ENCODE results near the gene MAGEB4. TPM values are rescaled to one million over a fixed set of nuclear protein-coding genes. Genes with fewer than 3 reads are reported as not detected.

Gene MAGEB4
- total RNA-seq, 1 donor from 2014 or later, result not detected

DNA sequence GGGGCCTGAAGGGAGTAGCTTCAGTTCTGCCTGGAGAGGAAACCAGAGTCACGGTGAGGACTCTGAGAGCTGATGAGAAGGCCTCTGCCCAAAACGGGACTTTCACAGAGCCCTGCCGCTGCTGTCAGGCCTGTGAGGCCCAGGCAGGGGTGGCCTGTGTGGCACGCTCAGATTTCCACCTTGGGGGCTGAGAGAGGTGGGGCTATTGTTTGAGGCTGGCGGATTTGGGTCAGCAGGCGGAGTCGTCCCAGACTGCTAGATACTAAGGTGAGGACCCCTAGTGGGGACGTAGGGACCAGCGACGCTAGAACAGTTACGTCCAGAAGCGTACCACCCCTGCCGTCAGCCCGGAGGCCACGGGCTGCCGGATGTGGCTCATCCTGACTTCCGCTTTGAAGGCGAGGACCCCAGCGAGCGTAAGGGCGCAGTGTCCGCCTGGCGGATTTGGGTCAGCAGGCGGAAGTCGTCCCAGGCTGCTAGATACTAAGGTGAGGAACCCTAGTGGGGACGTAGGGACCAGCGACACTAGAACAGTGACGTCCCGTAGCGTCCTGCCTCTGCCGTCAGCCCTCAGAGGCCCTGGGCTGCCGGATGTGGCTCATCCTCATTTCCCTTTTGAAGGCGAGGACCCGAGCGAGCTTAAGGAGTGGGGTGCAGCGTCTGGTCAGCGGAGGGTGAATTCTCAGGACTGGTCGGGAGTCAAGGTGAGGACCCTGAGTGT, 5.1 kb downstream of the MAGEB4 start, which contains the start of gene MAGEB1:
TSS of gene MAGEB1 (plus strand) at position 378 of the 721 bp plus-strand sequence. CDS start 3,348 bp downstream, outside the sequence.
- intact Hi-C loops (cut with DNase I), result no loop called here
- ATAC-seq (no peak), DNase-seq (no peak)
- Histone ChIP-seq H3K4me3 (no peak within 1 kb of the TSS), H3K27me3 (no peaks in the 10 kb centered on the region), H3K9me3 (no peaks in the 10 kb centered on the region), H3K36me3 (no peaks in the 10 kb centered on the region), H3K27ac (no peak within 1 kb of the TSS), H3K4me1 (no peaks in the 10 kb centered on the region)
- TF ChIP-seq CTCF (IDR thresholded peaks at IDR 0.05), result no peak

DNA sequence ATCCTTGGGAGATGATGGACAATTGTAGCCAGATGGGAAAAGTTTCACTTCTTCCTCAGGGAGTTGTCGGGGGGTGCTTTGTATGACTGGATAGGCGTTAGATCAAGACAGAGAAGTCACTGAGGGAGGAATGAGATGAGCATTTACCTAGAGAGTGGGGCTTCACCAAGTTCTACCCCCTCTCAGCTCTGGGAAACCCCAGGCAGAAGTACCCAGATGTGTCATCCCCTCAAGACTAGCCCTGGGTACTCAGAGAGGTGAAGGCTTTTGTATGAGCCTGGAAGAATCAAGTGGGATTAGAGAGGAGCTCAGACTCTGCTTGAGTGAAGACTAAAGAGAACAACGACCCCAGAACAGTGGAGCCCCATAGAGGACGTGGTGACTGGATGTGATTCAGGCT, 7.1 kb downstream of the MAGEB4 start:
- H3K27ac ChIP-seq, result no peak overlapping the region
- no peaks in the 10 kb centered on the region for H3K4me1 ChIP-seq
- no peaks in the 10 kb centered on the region for H3K36me3 ChIP-seq
- TF ChIP-seq CTCF (IDR thresholded peaks at IDR 0.05), result no peak
- ATAC-seq, result no peak
- no peaks in the 10 kb centered on the region for H3K9me3 ChIP-seq
- H3K4me3 ChIP-seq, result no peak overlapping the region
- intact Hi-C loops (cut with DNase I), result no loop called here
- no peaks in the 10 kb centered on the region for H3K27me3 ChIP-seq
- no peak for DNase-seq

DNA sequence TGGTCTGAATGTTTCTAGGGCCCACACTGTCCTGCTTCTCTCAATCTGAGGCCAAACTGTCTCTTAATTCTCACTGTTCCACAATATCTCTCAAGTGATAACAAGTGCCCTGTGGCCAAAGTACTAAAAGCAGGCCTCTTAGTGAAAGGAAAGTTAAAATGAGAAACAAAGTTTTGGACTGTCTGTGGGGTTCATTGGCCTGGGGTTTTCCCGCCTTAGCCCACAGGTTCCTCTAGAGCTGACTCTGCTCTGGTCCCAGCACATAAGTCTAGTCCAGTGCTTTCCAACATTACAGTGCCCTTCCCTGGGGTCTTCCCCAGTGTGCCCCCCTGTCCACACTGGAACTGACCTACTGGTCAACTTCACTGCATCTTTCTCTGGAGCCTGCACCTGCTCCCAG, 11.5 kb downstream of the MAGEB4 start:
- Histone ChIP-seq H3K4me3 (no peak overlapping the region), H3K4me1 (no peaks in the 10 kb centered on the region), H3K36me3 (no peaks in the 10 kb centered on the region), H3K9me3 (no peaks in the 10 kb centered on the region), H3K27me3 (no peaks in the 10 kb centered on the region), H3K27ac (no peak overlapping the region)
- DNase-seq, result no peak
- no peak for TF ChIP-seq CTCF (IDR thresholded peaks at IDR 0.05)
- intact Hi-C loops (cut with DNase I), result no loop called here
- ATAC-seq, result no peak

DNA sequence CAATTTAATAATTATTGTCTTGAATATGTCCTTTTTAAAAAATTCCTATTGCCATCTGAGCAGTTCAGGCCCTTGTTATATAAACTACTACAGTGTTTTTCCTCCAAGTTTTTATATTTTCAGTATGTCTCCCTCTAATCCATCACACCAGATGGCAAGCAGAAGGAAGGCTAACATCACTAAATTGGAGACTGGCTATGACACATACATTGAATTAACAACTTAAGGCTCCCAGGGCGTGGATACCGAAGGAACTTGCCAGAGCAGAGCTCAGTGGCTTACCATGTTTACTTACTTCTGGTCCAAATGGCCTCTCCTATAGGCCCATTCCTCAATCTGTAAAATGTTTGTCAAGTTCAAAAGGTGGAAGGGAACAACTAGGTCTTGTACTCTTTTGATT, 18.1 kb downstream of the MAGEB4 start:
- Histone ChIP-seq H3K4me1 (no peaks in the 10 kb centered on the region), H3K27ac (no peak overlapping the region), H3K4me3 (no peak overlapping the region), H3K9me3 (no peaks in the 10 kb centered on the region), H3K27me3 (no peaks in the 10 kb centered on the region), H3K36me3 (no peaks in the 10 kb centered on the region)
- no peak for TF ChIP-seq CTCF (IDR thresholded peaks at IDR 0.05)
- intact Hi-C loops (cut with DNase I), result no loop called here
- ATAC-seq, result no peak
- no peak for DNase-seq

DNA sequence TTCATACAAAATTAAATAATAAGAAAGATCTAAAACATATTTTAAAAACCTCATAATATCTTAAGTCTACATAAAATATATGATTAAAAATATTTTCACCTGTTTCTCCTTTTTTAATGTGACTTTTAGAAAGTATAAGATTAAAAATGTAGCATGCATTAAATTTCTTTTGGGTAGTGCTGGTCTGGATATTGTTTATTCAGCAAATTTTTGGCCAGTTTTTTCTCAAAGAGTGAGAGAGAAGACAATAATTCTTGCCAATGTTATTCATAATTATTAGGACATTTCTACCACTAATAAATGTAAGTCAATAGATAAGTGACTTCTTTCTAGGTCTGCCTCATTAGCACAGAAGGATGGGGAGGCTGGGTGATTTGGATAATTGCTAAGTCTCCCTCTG, 19.2 kb downstream of the MAGEB4 start:
- no peak for TF ChIP-seq CTCF (IDR thresholded peaks at IDR 0.05)
- Histone ChIP-seq H3K4me3 (no peak overlapping the region), H3K9me3 (no peaks in the 10 kb centered on the region), H3K36me3 (no peaks in the 10 kb centered on the region), H3K27me3 (no peaks in the 10 kb centered on the region), H3K27ac (no peak overlapping the region), H3K4me1 (no peaks in the 10 kb centered on the region)
- no peak for ATAC-seq
- intact Hi-C loops (cut with DNase I), result no loop called here
- no peak for DNase-seq

DNA sequence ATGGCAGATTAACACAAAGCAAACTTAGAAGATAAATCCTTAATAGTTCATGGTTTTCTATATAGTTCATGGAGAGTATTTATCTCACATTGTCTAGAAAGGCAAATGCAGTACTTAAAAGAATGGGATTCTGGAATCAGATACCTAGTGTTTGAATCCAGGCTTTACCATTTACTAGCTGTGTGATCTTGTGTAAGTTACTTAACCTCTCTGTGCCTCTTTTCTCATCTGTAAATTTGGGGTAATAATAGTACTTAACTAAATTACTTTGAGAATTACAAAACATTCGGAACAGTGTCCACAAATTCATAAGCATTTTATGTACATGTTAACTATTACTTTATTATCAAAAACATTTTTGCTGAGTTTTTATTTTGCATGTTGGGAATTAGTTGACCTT, 21.0 kb downstream of the MAGEB4 start:
- DNase-seq, result no peak
- H3K4me1 ChIP-seq, result no peaks in the 10 kb centered on the region
- no peak for TF ChIP-seq CTCF (IDR thresholded peaks at IDR 0.05)
- no peak overlapping the region for H3K4me3 ChIP-seq
- intact Hi-C loops (cut with DNase I), result no loop called here
- H3K36me3 ChIP-seq, result no peaks in the 10 kb centered on the region
- no peak for ATAC-seq
- no peaks in the 10 kb centered on the region for H3K27me3 ChIP-seq
- no peaks in the 10 kb centered on the region for H3K9me3 ChIP-seq
- H3K27ac ChIP-seq, result no peak overlapping the region
